ENCODE measurements around the gene HES1.
"Not testable (repeated sequence)": the region's sequence is repeated elsewhere in the genome, so short reads cannot be mapped to it uniquely, and the experiment has no call there.

The HES1 gene

GRCh38 chr3:194141415-194142155, 5.6 kb downstream of the HES1 start:
- DNase-seq (ENCODE audit: low spot score) = peak; percentile 92

GRCh38 chr3:194142156-194142910, 6.4 kb downstream of the HES1 start:
- no peak for DNase-seq (ENCODE audit: low spot score)

- no peak for DNase-seq (ENCODE audit: low spot score)
These were observed 9.8 kb downstream of the HES1 start for GRCh38 chr3:194145702-194146101.

GRCh38 chr3:194147679-194148078, 11.7 kb downstream of the HES1 start:
- DNase-seq (ENCODE audit: low spot score) = no peak

GRCh38 chr3:194148383-194148782, 12.4 kb downstream of the HES1 start:
- no peak for DNase-seq (ENCODE audit: low spot score)

GRCh38 chr3:194150252-194150934, 14.4 kb downstream of the HES1 start:
- no peak for DNase-seq (ENCODE audit: low spot score)

GRCh38 chr3:194150935-194151302, 15.0 kb downstream of the HES1 start:
- DNase-seq (ENCODE audit: low spot score) = not testable (repeated sequence)

GRCh38 chr3:194154346-194154745, 18.4 kb downstream of the HES1 start:
- DNase-seq (ENCODE audit: low spot score) = no peak

GRCh38 chr3:194156095-194156494, 20.1 kb downstream of the HES1 start:
- DNase-seq (ENCODE audit: low spot score) = no peak

GRCh38 chr3:194158942-194159439, 23.0 kb downstream of the HES1 start:
- no peak for DNase-seq (ENCODE audit: low spot score)

- no peak for DNase-seq (ENCODE audit: low spot score)
These were observed 24.2 kb downstream of the HES1 start for GRCh38 chr3:194160158-194160557.

- no peak for DNase-seq (ENCODE audit: low spot score)
These were observed 25.4 kb downstream of the HES1 start for GRCh38 chr3:194161131-194162045.

GRCh38 chr3:194162070-194162678, 26.2 kb downstream of the HES1 start:
- DNase-seq (ENCODE audit: low spot score) = no peak

GRCh38 chr3:194162817-194163584, 27.1 kb downstream of the HES1 start:
- DNase-seq (ENCODE audit: low spot score) = no peak

- DNase-seq (ENCODE audit: low spot score) = no peak
These were observed 27.7 kb downstream of the HES1 start for GRCh38 chr3:194163697-194164096.

GRCh38 chr3:194164861-194165260, 28.9 kb downstream of the HES1 start:
- DNase-seq (ENCODE audit: low spot score) = no peak

- DNase-seq (ENCODE audit: low spot score) = no peak
These were observed 29.5 kb downstream of the HES1 start for GRCh38 chr3:194165271-194166018.

- DNase-seq (ENCODE audit: low spot score) = no peak
These were observed 30.9 kb downstream of the HES1 start for GRCh38 chr3:194166682-194167479.

All from ecto neural progenitor cell (in vitro differentiated cells).